AG04449 (cell line): ENCODE results near the gene SLC23A2.

ENCODE experiments used
- CTCF ChIA-PET: fragments of 350-600 bp; formaldehyde crosslinking; extraction: SDS; loops from one replicate; lab custom pipeline; 2021; ENCODE audit warnings: antibody characterized with exemption; lab: Yijun Ruan, JAX
- POLR2A ChIA-PET: fragments of 400-600, 350-600 bp; formaldehyde crosslinking; extraction: SDS; loops from one replicate; lab custom pipeline; 2020; ENCODE audit warnings: antibody characterized with exemption, inconsistent platforms; lab: Yijun Ruan, JAX
- DNase-seq: peaks from one replicate; pipeline ENCODE4 v3.0.0-alpha.2; 2010; ENCODE audit warnings: low read depth, low spot score
- H3K4me3 ChIP-seq: 2 replicates; pipeline ENCODE4 v1.5.1; 2011; ENCODE audit warnings: low read depth, mild to moderate bottlenecking, control low read depth, low read length
- TF ChIP-seq, protein P1 (sequence below): IDR thresholded peaks from one replicate; pipeline ENCODE4 v1.5.1; 2011; ENCODE audit warnings: mild to moderate bottlenecking, moderate library complexity, low read length, control low read depth, inconsistent platforms; ENCODE audit not compliant: insufficient read depth; ENCODE audit errors: missing control alignments

SLC23A2 gene

DNA sequence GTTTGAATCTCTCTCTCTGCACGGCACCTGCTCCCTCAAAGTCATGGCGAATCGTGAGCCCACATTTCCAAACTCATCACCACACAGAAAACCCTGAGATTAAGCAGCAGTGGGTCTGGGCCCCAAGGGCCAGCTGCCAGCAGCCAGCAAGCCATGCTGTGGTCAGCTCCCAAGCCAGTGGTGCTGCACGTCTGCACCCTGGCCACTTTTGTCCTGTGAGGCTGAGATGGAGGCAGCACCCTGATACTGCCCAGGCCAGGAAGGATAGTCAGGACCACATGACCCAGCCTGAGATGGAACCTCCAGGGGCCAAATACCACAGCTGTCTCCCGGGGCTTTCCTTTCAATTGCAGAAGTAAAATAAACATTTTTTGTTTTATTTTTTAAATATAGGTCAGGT lies 185.7 kb downstream of the SLC23A2 start:
- CTCF ChIA-PET, result interaction anchor here (0.5 kb wide), 1 partner anchor 16 kb away, joined by 3 read pairs; no protein-coding TSS in a partner anchor
- no peak overlapping the region for H3K4me3 ChIP-seq
- POLR2A ChIA-PET, result no interaction called here
- TF ChIP-seq, protein P1, sequence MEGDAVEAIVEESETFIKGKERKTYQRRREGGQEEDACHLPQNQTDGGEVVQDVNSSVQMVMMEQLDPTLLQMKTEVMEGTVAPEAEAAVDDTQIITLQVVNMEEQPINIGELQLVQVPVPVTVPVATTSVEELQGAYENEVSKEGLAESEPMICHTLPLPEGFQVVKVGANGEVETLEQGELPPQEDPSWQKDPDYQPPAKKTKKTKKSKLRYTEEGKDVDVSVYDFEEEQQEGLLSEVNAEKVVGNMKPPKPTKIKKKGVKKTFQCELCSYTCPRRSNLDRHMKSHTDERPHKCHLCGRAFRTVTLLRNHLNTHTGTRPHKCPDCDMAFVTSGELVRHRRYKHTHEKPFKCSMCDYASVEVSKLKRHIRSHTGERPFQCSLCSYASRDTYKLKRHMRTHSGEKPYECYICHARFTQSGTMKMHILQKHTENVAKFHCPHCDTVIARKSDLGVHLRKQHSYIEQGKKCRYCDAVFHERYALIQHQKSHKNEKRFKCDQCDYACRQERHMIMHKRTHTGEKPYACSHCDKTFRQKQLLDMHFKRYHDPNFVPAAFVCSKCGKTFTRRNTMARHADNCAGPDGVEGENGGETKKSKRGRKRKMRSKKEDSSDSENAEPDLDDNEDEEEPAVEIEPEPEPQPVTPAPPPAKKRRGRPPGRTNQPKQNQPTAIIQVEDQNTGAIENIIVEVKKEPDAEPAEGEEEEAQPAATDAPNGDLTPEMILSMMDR, result no peak
- no peak for DNase-seq

DNA sequence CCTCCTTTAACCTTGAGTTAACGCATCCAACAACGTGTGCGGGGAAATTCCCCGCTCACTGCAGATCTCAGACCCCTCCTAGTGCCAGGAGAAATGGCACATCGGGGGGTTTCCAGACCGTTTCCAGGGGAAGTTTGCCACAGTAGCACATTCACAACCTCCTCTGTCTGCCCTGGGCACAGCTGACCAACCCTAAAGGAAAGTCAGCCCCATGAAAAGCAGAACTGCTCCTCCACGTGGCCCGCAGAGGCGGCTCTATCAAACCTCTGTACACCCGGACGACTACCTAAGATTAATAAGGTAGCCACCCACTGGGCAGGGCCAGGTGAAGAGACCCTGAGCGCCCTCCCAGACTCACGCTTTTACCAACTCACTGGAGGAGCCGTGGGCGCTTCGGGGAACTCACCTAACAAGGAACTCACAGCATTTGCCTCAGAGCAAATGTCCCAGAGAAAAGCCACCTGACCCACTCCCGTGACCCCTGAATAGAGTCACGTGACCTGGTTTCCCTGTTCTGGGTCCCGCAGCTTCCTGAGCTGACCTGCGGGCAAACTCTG lies 186.5 kb downstream of the SLC23A2 start:
- CTCF ChIA-PET, result no interaction called here
- POLR2A ChIA-PET, result no interaction called here
- no peak overlapping the region for H3K4me3 ChIP-seq
- TF ChIP-seq, protein P1, result no peak
- no peak for DNase-seq

DNA sequence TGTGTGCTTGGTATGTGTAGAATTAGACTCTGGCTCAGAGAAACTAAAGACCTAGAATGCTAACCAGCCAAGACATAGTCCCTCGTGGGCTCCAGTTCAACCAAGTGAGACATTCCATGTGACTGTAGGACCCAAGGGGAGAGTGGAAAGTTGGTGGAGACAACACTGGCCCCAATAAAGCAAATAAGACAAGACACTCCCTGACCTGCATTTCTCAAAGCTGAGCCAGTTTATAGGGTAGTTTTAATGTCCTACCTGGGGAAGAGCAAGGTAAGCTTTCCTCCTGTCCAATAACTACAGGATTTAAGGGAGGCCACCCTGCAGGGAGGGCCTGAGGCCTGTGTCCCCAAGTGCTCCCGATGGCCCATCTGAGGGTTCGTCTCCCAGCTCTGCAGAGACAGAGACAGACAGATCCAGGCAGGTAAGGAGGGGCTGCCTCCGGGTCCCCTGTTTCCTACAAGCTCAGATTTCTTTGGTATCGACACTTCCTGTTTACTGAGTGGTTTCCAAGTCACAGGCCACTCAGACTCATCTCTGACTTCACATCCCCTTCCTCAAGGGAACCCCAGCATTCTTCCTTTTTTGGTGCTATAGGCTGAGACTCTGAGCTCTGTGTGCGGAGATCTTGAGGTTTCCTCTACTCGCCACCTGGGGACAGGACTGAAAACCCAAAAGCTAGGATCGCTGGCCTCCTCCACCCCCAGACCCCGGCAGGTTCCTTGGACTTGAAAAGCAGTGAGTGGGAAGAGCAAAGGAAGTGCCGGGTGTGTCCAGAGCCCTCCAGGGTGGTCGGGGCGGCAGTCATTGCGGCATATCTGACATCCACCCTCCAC lies 187.2 kb downstream of the SLC23A2 start:
- no peak for DNase-seq
- TF ChIP-seq, protein P1, result no peak
- H3K4me3 ChIP-seq, result no peak overlapping the region
- CTCF ChIA-PET, result no interaction called here
- POLR2A ChIA-PET, result no interaction called here

DNA sequence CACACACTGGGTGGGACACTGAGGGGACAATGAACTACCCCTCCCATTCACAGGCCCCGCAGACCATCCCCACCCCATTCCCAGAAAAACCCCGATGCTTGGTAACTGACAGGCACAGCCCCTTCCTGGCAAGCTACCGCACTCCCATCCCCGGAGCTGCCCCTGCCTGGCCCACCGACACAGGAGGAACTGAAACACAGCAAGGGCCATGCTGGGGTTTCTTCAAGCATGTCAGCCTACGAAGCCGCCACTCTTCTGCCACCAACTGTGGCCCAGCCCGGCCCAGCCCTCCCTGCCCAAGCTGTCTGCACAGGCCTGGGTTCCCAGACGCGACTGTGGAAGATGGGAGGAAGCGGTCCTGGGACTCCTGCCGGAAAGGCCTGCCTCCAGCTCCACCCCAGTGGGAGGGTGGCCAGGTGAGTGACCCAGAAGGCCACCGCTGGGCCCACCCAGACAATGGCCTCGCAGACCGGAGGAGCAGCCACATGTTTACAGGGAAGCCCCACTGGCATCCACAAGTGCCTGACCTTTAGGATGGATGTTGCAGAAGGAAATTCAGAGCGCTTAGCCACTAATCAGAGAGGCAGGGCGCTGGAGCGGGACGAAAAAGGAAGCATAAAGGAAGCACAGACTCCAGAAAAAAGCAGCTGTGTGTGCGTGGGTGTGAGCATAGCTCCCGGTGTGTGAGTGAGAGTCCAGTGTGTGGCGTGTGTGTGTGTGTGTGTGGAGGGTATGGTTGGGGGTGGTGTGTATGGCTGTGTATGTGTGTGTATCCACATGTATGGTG lies 188.0 kb downstream of the SLC23A2 start:
- TF ChIP-seq, protein P1, result no peak
- POLR2A ChIA-PET, result no interaction called here
- no peak for DNase-seq
- no peak overlapping the region for H3K4me3 ChIP-seq
- CTCF ChIA-PET, result no interaction called here

DNA sequence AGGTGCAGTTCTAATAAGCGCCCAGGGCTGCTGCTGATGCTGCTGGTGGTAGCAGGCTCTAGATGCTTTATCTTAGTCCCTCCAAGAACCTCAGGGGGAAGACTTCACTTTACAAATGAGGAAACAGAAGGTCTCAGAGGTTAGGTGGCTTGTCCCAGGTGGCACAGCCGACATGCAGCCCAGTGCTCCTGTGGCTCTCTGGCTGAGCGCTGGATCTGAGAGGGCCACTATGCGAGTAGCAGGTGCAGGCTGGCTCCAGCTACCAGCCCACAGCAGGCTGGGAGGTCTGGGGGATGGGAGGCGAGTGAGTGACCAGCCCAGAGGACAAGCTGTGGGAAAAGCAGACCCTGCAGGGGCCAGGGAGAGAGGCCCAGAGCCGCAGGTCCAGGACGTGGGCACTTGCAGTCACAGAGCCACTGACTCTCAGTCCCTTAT lies 188.7 kb downstream of the SLC23A2 start:
- H3K4me3 ChIP-seq, result no peak overlapping the region
- ChIA-PET POLR2A (no interaction called here), CTCF (no interaction called here)
- DNase-seq, result no peak
- TF ChIP-seq, protein P1, result no peak

DNA sequence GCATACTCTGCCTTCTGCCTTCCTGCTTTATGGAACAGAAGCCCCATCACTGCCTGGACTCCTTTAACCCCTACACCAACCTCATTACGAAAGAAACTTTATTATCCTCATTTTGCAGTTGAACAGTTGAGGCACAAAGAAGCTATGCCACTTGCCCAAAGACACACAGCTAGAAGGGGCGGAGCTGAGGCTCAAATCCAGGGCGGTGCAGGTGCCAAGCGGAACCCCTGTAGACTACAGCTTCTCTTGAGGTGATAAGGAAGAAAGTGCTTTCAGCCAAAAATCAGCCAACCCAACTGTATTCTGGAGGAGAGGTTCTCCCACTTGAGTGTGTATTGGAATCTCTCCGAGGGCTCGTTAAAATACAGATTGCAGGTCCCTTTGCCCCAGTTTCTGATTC lies 189.1 kb downstream of the SLC23A2 start:
- H3K4me3 ChIP-seq, result no peak overlapping the region

More for the DNA sequence above, 189.1 kb downstream of the SLC23A2 start:
- TF ChIP-seq, protein P1, result no peak
- no peak for DNase-seq
- CTCF ChIA-PET, result no interaction called here
- POLR2A ChIA-PET, result no interaction called here
